ENCODE measurements around the gene FNDC3B.

The FNDC3B gene

GRCh38 chr3:172317984-172318383, 278.6 kb downstream of the FNDC3B start:
- Mint-ChIP-seq H3K9me3 (no peaks in the 10 kb centered on the region), H3K27ac (no peak overlapping the region), H3K27me3 (no peaks in the 10 kb centered on the region), H3K36me3 (ENCODE audit: low read depth) (peaks cover 40% of the 10 kb centered on the region), H3K4me1 (ENCODE audit: low read depth) (peaks cover 15% of the 10 kb centered on the region), H3K4me3 (no peak overlapping the region)
- no peak for DNase-seq

- Mint-ChIP-seq H3K9me3 (no peaks in the 10 kb centered on the region), H3K4me1 (ENCODE audit: low read depth) (peaks cover 26% of the 10 kb centered on the region), H3K27ac (no peak overlapping the region), H3K4me3 (no peak overlapping the region), H3K27me3 (no peaks in the 10 kb centered on the region), H3K36me3 (ENCODE audit: low read depth) (peaks cover 42% of the 10 kb centered on the region)
- no peak for DNase-seq
Measured at GRCh38 chr3:172319595-172319994, 280.2 kb downstream of the FNDC3B start.

- Mint-ChIP-seq H3K9me3 (no peaks in the 10 kb centered on the region), H3K4me3 (no peak overlapping the region), H3K4me1 (ENCODE audit: low read depth) (peaks cover 28% of the 10 kb centered on the region), H3K27ac (peak overlapping the region; percentile 24), H3K27me3 (no peaks in the 10 kb centered on the region), H3K36me3 (ENCODE audit: low read depth) (peaks cover 50% of the 10 kb centered on the region)
- no peak for DNase-seq
Measured at GRCh38 chr3:172320468-172320867, 281.1 kb downstream of the FNDC3B start.

- Mint-ChIP-seq H3K4me3 (no peak overlapping the region), H3K4me1 (ENCODE audit: low read depth) (peaks cover 26% of the 10 kb centered on the region), H3K27me3 (no peaks in the 10 kb centered on the region), H3K27ac (no peak overlapping the region), H3K9me3 (no peaks in the 10 kb centered on the region), H3K36me3 (ENCODE audit: low read depth) (peaks cover 51% of the 10 kb centered on the region)
- no peak for DNase-seq
Measured at GRCh38 chr3:172321035-172321434, 281.7 kb downstream of the FNDC3B start.

GRCh38 chr3:172323894-172324610, 284.7 kb downstream of the FNDC3B start:
- peaks cover 16% of the 10 kb centered on the region for H3K4me1 Mint-ChIP-seq (ENCODE audit: low read depth)
- H3K27ac Mint-ChIP-seq: peak overlapping the region; percentile 78
- H3K36me3 Mint-ChIP-seq (ENCODE audit: low read depth): peaks cover 36% of the 10 kb centered on the region
- no peaks in the 10 kb centered on the region for H3K27me3 Mint-ChIP-seq
- H3K9me3 Mint-ChIP-seq: no peaks in the 10 kb centered on the region
- no peak for DNase-seq
- no peak overlapping the region for H3K4me3 Mint-ChIP-seq

- DNase-seq: no peak
- H3K4me3 Mint-ChIP-seq: no peak overlapping the region
- peaks cover 16% of the 10 kb centered on the region for H3K4me1 Mint-ChIP-seq (ENCODE audit: low read depth)
- H3K36me3 Mint-ChIP-seq (ENCODE audit: low read depth): peaks cover 34% of the 10 kb centered on the region
- H3K27ac Mint-ChIP-seq: peak overlapping the region; percentile 76
- no peaks in the 10 kb centered on the region for H3K9me3 Mint-ChIP-seq
- no peaks in the 10 kb centered on the region for H3K27me3 Mint-ChIP-seq
Measured at GRCh38 chr3:172324611-172325203, 285.3 kb downstream of the FNDC3B start.

GRCh38 chr3:172325461-172325860, 286.1 kb downstream of the FNDC3B start:
- DNase-seq: no peak
- no peak overlapping the region for H3K4me3 Mint-ChIP-seq
- no peaks in the 10 kb centered on the region for H3K27me3 Mint-ChIP-seq
- no peak overlapping the region for H3K27ac Mint-ChIP-seq
- peaks cover 16% of the 10 kb centered on the region for H3K4me1 Mint-ChIP-seq (ENCODE audit: low read depth)
- H3K9me3 Mint-ChIP-seq: no peaks in the 10 kb centered on the region
- H3K36me3 Mint-ChIP-seq (ENCODE audit: low read depth): peaks cover 33% of the 10 kb centered on the region

- Mint-ChIP-seq H3K9me3 (no peaks in the 10 kb centered on the region), H3K27me3 (no peaks in the 10 kb centered on the region), H3K27ac (no peak overlapping the region), H3K4me1 (ENCODE audit: low read depth) (peaks cover 16% of the 10 kb centered on the region), H3K4me3 (no peak overlapping the region), H3K36me3 (ENCODE audit: low read depth) (peaks cover 43% of the 10 kb centered on the region)
- DNase-seq: no peak
Measured at GRCh38 chr3:172326993-172327392, 287.6 kb downstream of the FNDC3B start.

- peaks cover 46% of the 10 kb centered on the region for H3K36me3 Mint-ChIP-seq (ENCODE audit: low read depth)
- H3K4me1 Mint-ChIP-seq (ENCODE audit: low read depth): peaks cover 17% of the 10 kb centered on the region
- no peaks in the 10 kb centered on the region for H3K27me3 Mint-ChIP-seq
- no peaks in the 10 kb centered on the region for H3K9me3 Mint-ChIP-seq
- DNase-seq: no peak
- no peak overlapping the region for H3K27ac Mint-ChIP-seq
- H3K4me3 Mint-ChIP-seq: no peak overlapping the region
Measured at GRCh38 chr3:172328282-172328681, 288.9 kb downstream of the FNDC3B start.

- DNase-seq: no peak
- Mint-ChIP-seq H3K27ac (no peak overlapping the region), H3K9me3 (no peaks in the 10 kb centered on the region), H3K27me3 (no peaks in the 10 kb centered on the region), H3K4me1 (ENCODE audit: low read depth) (peaks cover 9% of the 10 kb centered on the region), H3K36me3 (ENCODE audit: low read depth) (peaks cover 50% of the 10 kb centered on the region), H3K4me3 (no peak overlapping the region)
Measured at GRCh38 chr3:172329070-172329469, 289.7 kb downstream of the FNDC3B start.

GRCh38 chr3:172330413-172330812, 291.0 kb downstream of the FNDC3B start:
- Mint-ChIP-seq H3K27ac (no peak overlapping the region), H3K4me3 (no peak overlapping the region), H3K4me1 (ENCODE audit: low read depth) (peaks cover 3% of the 10 kb centered on the region), H3K9me3 (no peaks in the 10 kb centered on the region), H3K27me3 (no peaks in the 10 kb centered on the region), H3K36me3 (ENCODE audit: low read depth) (peaks cover 42% of the 10 kb centered on the region)
- DNase-seq: no peak

- Mint-ChIP-seq H3K27me3 (no peaks in the 10 kb centered on the region), H3K9me3 (no peaks in the 10 kb centered on the region), H3K27ac (no peak overlapping the region), H3K36me3 (ENCODE audit: low read depth) (peaks cover 41% of the 10 kb centered on the region), H3K4me1 (ENCODE audit: low read depth) (peaks cover 3% of the 10 kb centered on the region), H3K4me3 (no peak overlapping the region)
- peak; percentile 47 for DNase-seq
Measured at GRCh38 chr3:172332256-172333041, 293.1 kb downstream of the FNDC3B start.

- H3K9me3 Mint-ChIP-seq: no peaks in the 10 kb centered on the region
- peaks cover 43% of the 10 kb centered on the region for H3K36me3 Mint-ChIP-seq (ENCODE audit: low read depth)
- no peak overlapping the region for H3K27ac Mint-ChIP-seq
- H3K4me3 Mint-ChIP-seq: no peak overlapping the region
- no peaks in the 10 kb centered on the region for H3K27me3 Mint-ChIP-seq
- DNase-seq: no peak
- H3K4me1 Mint-ChIP-seq (ENCODE audit: low read depth): peaks cover 3% of the 10 kb centered on the region
Measured at GRCh38 chr3:172333042-172333377, 293.6 kb downstream of the FNDC3B start.

GRCh38 chr3:172333692-172334457, 294.5 kb downstream of the FNDC3B start:
- H3K27me3 Mint-ChIP-seq: no peaks in the 10 kb centered on the region
- H3K27ac Mint-ChIP-seq: no peak overlapping the region
- H3K4me3 Mint-ChIP-seq: no peak overlapping the region
- no peaks in the 10 kb centered on the region for H3K9me3 Mint-ChIP-seq
- no peak for DNase-seq
- peaks cover 3% of the 10 kb centered on the region for H3K4me1 Mint-ChIP-seq (ENCODE audit: low read depth)
- H3K36me3 Mint-ChIP-seq (ENCODE audit: low read depth): peaks cover 43% of the 10 kb centered on the region
